Sciatic nerve (tissue), 2 donors: ENCODE data around the gene GHR. TPM values are rescaled to one million over a fixed set of nuclear protein-coding genes. Genes with fewer than 3 reads are reported as not detected.

Experiments
- ATAC-seq: fragments of 200-7000 bp; cut with Tn5 transposase; one replicate; pipeline ENCODE4 v1.9.1; 2020; ENCODE audit warnings: mild to moderate bottlenecking, moderate library complexity
- DNase-seq: peaks from one replicate; pipeline ENCODE4 v3.0.0-alpha.2; 2020; ENCODE audit warnings: low spot score
- intact Hi-C: fragments of 100-400 bp; cut with DNase I; formaldehyde crosslinking; loops from one replicate; pipeline ENCODE4 v1.14.2; 2022
- total RNA-seq: library from RNA; stranded (reverse); fragmentation: NEBNext Ultra II Directional; extraction: Animal tissue kit (Norgen Biotek cat#: 25700); gene quantifications from one replicate; pipeline ENCODE4 v1.2.1, GENCODE V29; 2021
- donor health status: DM: no; HTN: no; CAD: no.
- donor health status: DM: no; HTN: no; CAD: no.

GHR gene
- total RNA-seq, 1 donor from 2014 or later, result 31.0 TPM

- intact Hi-C loops, result no loop called here
- ATAC-seq (no peak), DNase-seq (no peak)
These were observed 167.3 kb downstream of the GHR start for GRCh38 chr5:42590566-42590965.

GRCh38 chr5:42591015-42591414 lies 167.8 kb downstream of the GHR start:
- DNase-seq (no peak), ATAC-seq (peak; percentile 40)
- intact Hi-C loops, result no loop called here

GRCh38 chr5:42592401-42593140 lies 169.3 kb downstream of the GHR start:
- intact Hi-C loops, result no loop called here
- ATAC-seq (no peak), DNase-seq (no peak)

GRCh38 chr5:42593591-42593990 lies 170.4 kb downstream of the GHR start:
- intact Hi-C loops, result no loop called here
- no peak for ATAC-seq

GRCh38 chr5:42595597-42595996 lies 172.4 kb downstream of the GHR start:
- intact Hi-C loops, result no loop called here
- DNase-seq (no peak), ATAC-seq (no peak)

More at GRCh38 chr5:42593591-42593990, 170.4 kb downstream of the GHR start:
- no peak for DNase-seq

GRCh38 chr5:42596817-42597216 lies 173.6 kb downstream of the GHR start:
- intact Hi-C loops, result no loop called here
- peak; percentile 32 for ATAC-seq

GRCh38 chr5:42597318-42597937 lies 174.2 kb downstream of the GHR start:
- DNase-seq (no peak), ATAC-seq (no peak)
- intact Hi-C loops, result no loop called here

More at GRCh38 chr5:42596817-42597216, 173.6 kb downstream of the GHR start:
- no peak for DNase-seq

- DNase-seq, result no peak
- intact Hi-C loops, result no loop called here
- ATAC-seq, result peak; percentile 57
These were observed 175.1 kb downstream of the GHR start for GRCh38 chr5:42598311-42598710.

GRCh38 chr5:42599106-42599505 lies 175.9 kb downstream of the GHR start:
- ATAC-seq (no peak), DNase-seq (no peak)
- intact Hi-C loops, result no loop called here

- ATAC-seq (no peak), DNase-seq (no peak)
- intact Hi-C loops, result no loop called here
These were observed 177.2 kb downstream of the GHR start for GRCh38 chr5:42600441-42600840.

GRCh38 chr5:42604171-42604711 lies 181.0 kb downstream of the GHR start:
- DNase-seq (no peak), ATAC-seq (no peak)
- intact Hi-C loops, result no loop called here

- intact Hi-C loops, result no loop called here
- DNase-seq (no peak), ATAC-seq (no peak)
These were observed 182.3 kb downstream of the GHR start for GRCh38 chr5:42605490-42605889.

GRCh38 chr5:42606464-42606869 lies 183.2 kb downstream of the GHR start:
- intact Hi-C loops, result no loop called here
- DNase-seq (no peak), ATAC-seq (no peak)

GRCh38 chr5:42611437-42611836 lies 188.2 kb downstream of the GHR start:
- ATAC-seq (no peak), DNase-seq (no peak)
- intact Hi-C loops, result no loop called here

GRCh38 chr5:42612750-42613366 lies 189.6 kb downstream of the GHR start:
- intact Hi-C loops, result no loop called here
- ATAC-seq (no peak), DNase-seq (no peak)

- intact Hi-C loops, result no loop called here
- no peak for DNase-seq
- ATAC-seq, result peak; percentile 49
These were observed 191.3 kb downstream of the GHR start for GRCh38 chr5:42614509-42614908.

- no peak for ATAC-seq
- intact Hi-C loops, result no loop called here
- DNase-seq, result no peak
These were observed 197.5 kb downstream of the GHR start for GRCh38 chr5:42620579-42621216.

GRCh38 chr5:42621242-42621641 lies 198.0 kb downstream of the GHR start:
- peak; percentile 54 for ATAC-seq
- DNase-seq, result no peak
- intact Hi-C loops, result no loop called here

GRCh38 chr5:42621662-42622061 lies 198.4 kb downstream of the GHR start:
- no peak for ATAC-seq
- intact Hi-C loops, result no loop called here

GRCh38 chr5:42624912-42625311 lies 201.7 kb downstream of the GHR start:
- intact Hi-C loops, result no loop called here
- ATAC-seq (no peak), DNase-seq (no peak)

More at GRCh38 chr5:42621662-42622061, 198.4 kb downstream of the GHR start:
- no peak for DNase-seq
